Tongue (tissue), 2 donors: ENCODE results near the gene UCHL1. TPM values are rescaled to one million over a fixed set of nuclear protein-coding genes. Genes with fewer than 3 reads are reported as not detected.
"Not testable (repeated sequence)": the region's sequence is repeated elsewhere in the genome, so short reads cannot be mapped to it uniquely, and the experiment has no call there.

Experiments used
- DNase-seq: peaks from one replicate; pipeline ENCODE4 v3.0.0-alpha.2; 2015
- total RNA-seq: library from RNA; depleted of rRNA; stranded (reverse); fragments of >200 nt; gene quantifications from one replicate; pipeline ENCODE4 v1.2.3, GENCODE V29; 2014

Gene UCHL1
- total RNA-seq, 1 donor from 2014 or later = 32.9 TPM

DNA sequence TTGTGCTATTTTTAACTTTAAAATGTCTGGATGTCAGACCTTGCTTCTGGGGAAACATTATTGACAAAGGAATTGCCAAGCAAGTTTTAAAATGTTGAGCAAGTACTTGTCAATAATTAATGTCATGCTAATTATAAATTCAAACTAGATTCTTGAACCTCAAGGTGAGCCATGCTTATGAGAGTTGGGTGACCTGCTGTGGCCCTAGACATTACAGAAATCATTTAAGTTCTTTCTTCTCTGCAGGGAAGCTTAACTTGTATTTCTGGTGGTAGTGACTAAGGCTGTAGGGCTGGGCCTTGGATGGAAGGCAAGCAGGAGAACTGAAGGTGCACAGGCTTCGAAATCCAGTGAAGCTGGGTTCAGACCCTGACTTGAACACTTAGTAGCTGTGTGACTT is 14.8 kb upstream of the UCHL1 start:
- no peak for DNase-seq

DNA sequence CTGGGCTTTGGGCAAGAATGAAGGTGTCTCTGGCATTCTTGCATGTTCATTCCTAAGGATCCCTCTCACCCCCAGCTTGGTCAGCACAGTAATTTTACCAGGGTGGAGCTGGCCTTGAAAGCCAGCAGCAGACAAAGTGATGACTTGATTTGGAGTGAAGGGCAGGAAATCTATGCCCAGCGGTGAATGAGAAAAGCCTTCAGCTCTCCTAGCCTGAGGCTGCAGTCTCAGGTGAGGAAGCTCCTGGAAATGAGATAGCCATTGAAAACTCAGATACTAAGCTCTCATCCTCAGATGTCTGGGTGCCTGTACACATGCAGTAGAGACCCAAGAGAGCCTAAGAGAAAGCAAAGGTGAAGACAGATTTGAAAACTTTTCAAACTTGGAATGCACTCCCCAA is 10.7 kb upstream of the UCHL1 start:
- no peak for DNase-seq

GRCh38 chr4:41256131-41256739 is 493 bp upstream of the UCHL1 start:
- no peak for DNase-seq

DNA sequence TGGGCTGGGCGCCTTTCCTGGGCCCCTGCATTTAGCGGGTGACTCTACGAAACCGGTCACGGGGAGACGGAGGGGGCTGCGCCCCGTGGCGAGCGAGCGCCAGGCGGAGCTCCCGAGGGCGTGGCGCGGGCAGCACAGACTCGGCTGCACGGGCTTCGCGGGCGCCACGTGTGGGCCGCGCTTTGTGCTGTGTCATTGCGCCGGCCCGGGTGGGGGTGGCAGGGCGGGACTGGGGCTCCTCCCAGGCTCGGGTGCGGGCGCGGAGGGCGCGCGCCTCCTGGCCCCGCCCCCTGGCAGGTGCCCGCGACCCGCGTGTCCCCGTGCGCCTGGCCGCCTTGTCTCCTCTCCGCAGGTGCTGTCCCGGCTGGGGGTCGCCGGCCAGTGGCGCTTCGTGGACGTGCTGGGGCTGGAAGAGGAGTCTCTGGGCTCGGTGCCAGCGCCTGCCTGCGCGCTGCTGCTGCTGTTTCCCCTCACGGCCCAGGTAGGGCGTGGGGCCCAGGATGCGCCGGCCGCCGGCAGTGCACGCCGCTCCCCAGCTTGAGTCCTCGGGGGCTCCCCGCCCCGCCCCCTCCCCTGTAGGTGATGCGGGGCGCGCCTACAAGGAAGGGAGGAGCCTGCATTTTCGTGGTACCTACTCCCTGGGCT is 651 bp downstream of the UCHL1 start:
- DNase-seq = peak; percentile 54

GRCh38 chr4:41257906-41258305 is 1.2 kb downstream of the UCHL1 start:
- DNase-seq = no peak

DNA sequence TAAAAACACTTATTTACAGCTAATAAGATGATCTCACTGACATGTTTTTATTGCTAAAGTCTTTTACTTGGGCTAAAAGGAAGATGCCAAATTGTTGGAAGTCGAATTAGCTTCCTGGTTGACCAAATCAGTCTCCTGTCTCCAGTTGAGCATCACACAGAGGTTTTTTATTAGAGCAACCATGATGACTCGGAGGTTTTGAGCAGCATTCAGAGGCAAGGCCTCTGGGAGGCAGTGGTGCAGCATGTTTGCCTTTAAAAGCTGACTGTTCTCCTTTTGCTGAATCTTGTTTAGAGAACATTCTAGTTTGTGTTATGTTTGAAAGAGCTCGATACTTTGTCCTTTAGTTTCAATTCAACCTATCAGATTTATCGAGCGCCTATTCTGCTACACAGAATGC is 2.1 kb downstream of the UCHL1 start:
- DNase-seq = peak; percentile 73

- DNase-seq = no peak
Observed at GRCh38 chr4:41260116-41260733, 3.5 kb downstream of the UCHL1 start.

GRCh38 chr4:41262198-41262597 is 5.5 kb downstream of the UCHL1 start:
- no peak for DNase-seq

DNA sequence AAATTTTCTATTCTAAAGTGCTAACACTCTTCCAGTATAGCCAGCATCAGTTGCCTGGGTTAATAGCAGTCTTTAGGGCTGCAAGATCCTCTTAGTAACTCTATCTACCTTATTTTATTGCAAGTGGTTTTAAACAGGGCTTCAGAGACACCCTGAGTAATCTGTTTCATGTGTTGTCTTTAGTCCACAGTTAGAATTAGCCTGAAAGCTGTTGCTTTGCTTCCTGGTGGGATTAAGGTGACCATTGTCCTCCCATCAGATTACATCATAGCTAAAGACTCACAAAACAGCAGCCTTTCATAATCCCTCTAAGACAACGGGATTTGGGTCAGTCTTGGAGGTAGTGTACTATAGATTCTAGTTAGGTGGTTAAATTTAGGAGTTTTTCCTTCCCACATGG is 7.5 kb downstream of the UCHL1 start:
- no peak for DNase-seq

- DNase-seq = peak; percentile 90
Observed at GRCh38 chr4:41267997-41268396, 11.3 kb downstream of the UCHL1 start.

- no peak for DNase-seq
Observed at GRCh38 chr4:41268721-41269517, 12.2 kb downstream of the UCHL1 start.

- DNase-seq = no peak
Observed at GRCh38 chr4:41269682-41270081, 13.0 kb downstream of the UCHL1 start.

DNA sequence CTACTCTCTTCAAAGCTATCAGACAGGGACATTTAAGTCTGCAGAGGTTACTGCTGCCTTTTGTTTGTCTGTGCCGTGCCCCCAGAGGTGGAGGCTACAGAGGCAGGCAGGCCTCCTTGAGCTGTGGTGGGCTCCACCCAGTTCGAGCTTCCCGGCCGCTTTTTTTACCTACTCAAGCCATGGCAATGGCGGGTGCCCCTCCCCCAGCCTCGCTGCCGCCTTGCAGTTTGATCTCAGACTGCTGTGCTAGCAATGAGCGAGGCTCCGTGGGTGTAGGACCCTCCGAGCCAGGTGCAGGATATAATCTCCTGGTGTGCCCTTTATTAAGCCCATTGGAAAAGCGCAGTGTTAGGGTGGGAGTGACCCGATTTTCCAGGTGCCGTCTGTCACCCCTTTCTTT is 19.2 kb downstream of the UCHL1 start:
- DNase-seq = not testable (repeated sequence)

GRCh38 chr4:41280010-41280409 is 23.3 kb downstream of the UCHL1 start:
- no peak for DNase-seq

GRCh38 chr4:41281038-41281634 is 24.4 kb downstream of the UCHL1 start:
- peak; percentile 93 for DNase-seq

DNA sequence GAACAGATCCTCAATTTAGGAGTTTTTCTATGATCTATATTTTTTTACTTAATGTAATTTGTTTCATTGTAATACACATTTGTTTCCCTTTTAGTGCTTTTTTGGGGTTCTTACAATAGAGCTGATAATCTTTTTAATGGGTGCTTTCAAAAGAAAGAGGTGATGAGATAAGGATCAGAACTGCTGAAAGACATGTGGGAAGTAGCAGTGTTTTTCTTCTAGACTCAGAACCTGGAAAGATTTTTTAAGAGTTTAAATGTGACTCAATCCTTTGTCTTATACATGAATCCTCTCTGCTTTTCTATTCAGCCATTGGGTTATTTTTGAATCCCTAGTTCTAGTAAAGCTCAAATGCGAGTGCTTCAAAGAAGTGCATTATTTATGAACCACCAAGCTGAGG is 25.6 kb downstream of the UCHL1 start:
- no peak for DNase-seq

- no peak for DNase-seq
Observed at GRCh38 chr4:41285202-41285863, 28.6 kb downstream of the UCHL1 start.

DNA sequence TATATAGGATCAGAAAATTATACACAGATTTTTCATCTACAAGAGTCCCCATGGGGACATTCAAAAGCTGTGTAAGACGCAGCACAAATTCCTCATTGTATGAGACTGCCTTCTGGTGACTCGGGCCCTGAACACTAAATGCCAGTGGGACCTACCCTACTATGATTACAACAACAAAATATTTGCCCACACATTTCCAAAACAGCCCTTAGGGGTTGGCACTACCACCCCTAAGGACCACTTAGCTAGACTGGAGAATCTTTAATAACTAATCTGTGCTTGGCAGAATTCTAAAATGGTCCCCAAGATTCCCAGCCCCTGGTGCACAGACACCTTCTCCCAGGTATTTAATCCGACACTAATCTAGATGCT is 29.1 kb downstream of the UCHL1 start:
- DNase-seq = no peak

DNA sequence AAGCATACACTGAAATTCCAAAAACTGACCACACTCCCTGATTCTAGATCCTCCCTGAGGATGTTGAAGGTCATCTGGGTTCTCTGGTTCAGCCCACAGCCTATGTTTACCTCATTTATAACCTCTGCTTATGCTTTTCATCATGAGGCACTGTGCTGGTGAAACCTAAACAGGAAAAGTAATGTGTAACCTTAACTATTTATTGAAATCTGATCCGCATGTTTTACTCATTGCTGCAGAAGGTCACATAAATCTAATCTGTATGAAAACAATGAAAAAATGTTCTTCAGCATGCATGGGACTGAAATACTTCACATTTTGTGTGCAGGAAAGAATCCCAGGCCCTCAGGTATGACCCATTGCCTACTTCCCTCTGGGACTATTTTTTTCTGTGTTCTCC is 30.3 kb downstream of the UCHL1 start:
- DNase-seq = no peak

DNA sequence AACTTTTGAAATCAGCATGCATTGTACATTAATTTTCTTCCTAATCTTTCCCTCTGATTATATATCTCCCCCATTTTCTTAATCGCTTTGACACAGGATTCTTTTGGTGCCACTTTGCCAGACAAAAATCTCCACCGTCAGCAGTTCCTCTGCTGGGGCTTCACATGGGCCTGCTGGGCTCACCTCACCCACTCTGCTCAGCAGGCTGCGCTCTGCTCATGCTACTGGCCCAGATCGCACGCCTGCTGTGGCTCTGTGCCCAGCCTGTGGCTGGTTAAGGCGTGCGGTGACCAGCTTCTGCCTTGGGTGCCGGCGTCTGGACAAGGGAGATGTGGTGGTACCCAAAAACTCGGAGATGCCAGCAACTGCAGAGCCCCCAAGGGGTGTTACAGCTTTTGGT is 31.1 kb downstream of the UCHL1 start:
- DNase-seq = no peak

DNA sequence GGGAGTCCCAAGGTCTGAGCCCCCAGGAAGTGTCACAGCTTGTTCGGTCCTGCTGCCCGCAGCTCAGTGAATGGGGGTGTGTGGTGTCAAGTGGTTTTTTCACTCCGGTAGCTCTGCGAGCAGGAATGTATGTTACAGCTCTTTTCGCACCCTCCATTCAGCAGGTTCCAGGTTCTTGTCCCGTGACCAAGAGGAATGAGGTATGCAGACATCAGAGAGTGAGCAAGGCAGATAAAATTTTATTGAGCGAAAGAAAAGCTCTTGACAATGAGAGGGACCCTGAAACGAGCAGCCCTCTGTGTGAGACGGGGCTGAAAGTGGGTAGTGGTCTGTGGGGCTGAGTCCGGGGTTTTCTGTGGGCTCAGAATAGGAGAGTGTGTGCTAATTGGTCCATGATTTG is 31.5 kb downstream of the UCHL1 start:
- no peak for DNase-seq

- no peak for DNase-seq
Observed at GRCh38 chr4:41290479-41290878, 33.8 kb downstream of the UCHL1 start.
